ENCODE results near the gene TBXAS1.

TBXAS1 gene

GRCh38 chr7:140028311-140028710, 199.2 kb downstream of the TBXAS1 start:
- no peak for DNase-seq

GRCh38 chr7:140029072-140029471, 200.0 kb downstream of the TBXAS1 start:
- no peak for DNase-seq

GRCh38 chr7:140031364-140031763, 202.3 kb downstream of the TBXAS1 start:
- no peak for DNase-seq

- no peak for DNase-seq
Measured at GRCh38 chr7:140033036-140033435, 204.0 kb downstream of the TBXAS1 start.

- no peak for DNase-seq
Measured at GRCh38 chr7:140033779-140034363, 204.8 kb downstream of the TBXAS1 start.

- no peak for DNase-seq
Measured at GRCh38 chr7:140034421-140034820, 205.4 kb downstream of the TBXAS1 start.

- DNase-seq, result no peak
Measured at GRCh38 chr7:140035400-140036223, 206.5 kb downstream of the TBXAS1 start.

- no peak for DNase-seq
Measured at GRCh38 chr7:140036224-140036962, 207.3 kb downstream of the TBXAS1 start.

- DNase-seq, result no peak
Measured at GRCh38 chr7:140039066-140039465, 210.0 kb downstream of the TBXAS1 start.

- DNase-seq, result no peak
Measured at GRCh38 chr7:140039896-140040295, 210.8 kb downstream of the TBXAS1 start.

GRCh38 chr7:140041659-140042385, 212.8 kb downstream of the TBXAS1 start:
- no peak for DNase-seq

- DNase-seq, result no peak
Measured at GRCh38 chr7:140042386-140042670, 213.3 kb downstream of the TBXAS1 start.

GRCh38 chr7:140044251-140044650, 215.2 kb downstream of the TBXAS1 start:
- no peak for DNase-seq

- no peak for DNase-seq
Measured at GRCh38 chr7:140045697-140046096, 216.6 kb downstream of the TBXAS1 start.

GRCh38 chr7:140047197-140047596, 218.1 kb downstream of the TBXAS1 start:
- no peak for DNase-seq

- DNase-seq, result no peak
Measured at GRCh38 chr7:140048138-140048537, 219.1 kb downstream of the TBXAS1 start.

GRCh38 chr7:140048989-140049338, 219.9 kb downstream of the TBXAS1 start:
- DNase-seq, result no peak

GRCh38 chr7:140049339-140050024, 220.4 kb downstream of the TBXAS1 start:
- DNase-seq, result no peak

GRCh38 chr7:140050100-140050499, 221.0 kb downstream of the TBXAS1 start:
- DNase-seq, result no peak

- no peak for DNase-seq
Measured at GRCh38 chr7:140051820-140052219, 222.8 kb downstream of the TBXAS1 start.

- DNase-seq, result no peak
Measured at GRCh38 chr7:140053812-140054539, 224.9 kb downstream of the TBXAS1 start.

- no peak for DNase-seq
Measured at GRCh38 chr7:140054751-140055150, 225.7 kb downstream of the TBXAS1 start.
